GM12872 (cell line): ENCODE measurements around the gene NF1.

Source experiments
- CTCF ChIP-seq: IDR thresholded peaks from 3 replicates; pipeline ENCODE4 v1.5.1; 2011; ENCODE audit warnings: low read depth, mild to moderate bottlenecking, low read length, moderate library complexity; ENCODE audit not compliant: insufficient read depth

NF1 gene

GRCh38 chr17:31392856-31393748 is 298.3 kb downstream of the NF1 start:
- TF ChIP-seq CTCF, result no peak

- no peak for TF ChIP-seq CTCF
Observed at GRCh38 chr17:31393749-31394146, 299.0 kb downstream of the NF1 start.

- no peak for TF ChIP-seq CTCF
Observed at GRCh38 chr17:31394544-31394943, 299.8 kb downstream of the NF1 start.

- no peak for TF ChIP-seq CTCF
Observed at GRCh38 chr17:31397256-31397939, 302.6 kb downstream of the NF1 start.

- TF ChIP-seq CTCF, result no peak
Observed at GRCh38 chr17:31398381-31399311, 303.9 kb downstream of the NF1 start.

- no peak for TF ChIP-seq CTCF
Observed at GRCh38 chr17:31400481-31400950, 305.7 kb downstream of the NF1 start.
